GM12873 (cell line): Measurements from ENCODE around the gene CDC34.

Experiments used
- TF ChIP-seq, protein P1 (sequence below): IDR thresholded peaks from 2 replicates; pipeline ENCODE4 v1.5.1; 2012; ENCODE audit warnings: low read depth, mild to moderate bottlenecking, moderate library complexity, low read length, control low read depth; ENCODE audit not compliant: insufficient read depth; ENCODE audit errors: missing control alignments

Gene CDC34

DNA sequence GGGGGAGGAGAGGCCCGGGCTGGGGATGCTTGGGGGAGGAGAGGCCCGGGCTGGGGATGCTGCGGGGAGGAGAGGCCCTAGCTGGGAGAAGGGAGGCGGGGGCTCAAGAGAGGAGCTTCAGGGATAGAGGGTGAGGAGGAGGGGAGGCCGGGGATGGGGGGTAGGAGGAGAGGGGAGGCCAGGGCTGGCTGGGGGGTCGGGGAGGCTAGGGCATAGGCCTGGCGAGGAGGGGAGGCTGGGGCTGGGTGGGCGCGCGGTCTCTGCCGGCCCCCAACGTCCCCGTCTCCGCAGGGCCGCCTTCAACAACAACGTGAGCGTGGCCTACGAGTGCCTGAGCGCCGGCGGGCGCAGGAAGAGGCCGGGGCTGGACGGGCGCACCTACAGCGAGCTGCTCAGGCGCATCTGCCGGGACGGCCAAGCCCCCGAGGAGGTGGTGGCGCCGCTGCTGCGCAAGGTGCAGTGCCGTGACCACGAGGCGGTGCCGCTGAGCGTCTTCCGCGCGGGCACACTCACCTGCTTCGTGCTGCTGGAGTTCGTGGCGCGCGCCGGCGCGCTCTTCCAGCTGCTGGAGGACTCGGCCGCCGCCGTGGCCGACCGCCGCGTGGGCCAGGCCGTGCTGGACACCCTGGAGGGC is 12.8 kb upstream of the CDC34 start:
- TF ChIP-seq, protein P1, sequence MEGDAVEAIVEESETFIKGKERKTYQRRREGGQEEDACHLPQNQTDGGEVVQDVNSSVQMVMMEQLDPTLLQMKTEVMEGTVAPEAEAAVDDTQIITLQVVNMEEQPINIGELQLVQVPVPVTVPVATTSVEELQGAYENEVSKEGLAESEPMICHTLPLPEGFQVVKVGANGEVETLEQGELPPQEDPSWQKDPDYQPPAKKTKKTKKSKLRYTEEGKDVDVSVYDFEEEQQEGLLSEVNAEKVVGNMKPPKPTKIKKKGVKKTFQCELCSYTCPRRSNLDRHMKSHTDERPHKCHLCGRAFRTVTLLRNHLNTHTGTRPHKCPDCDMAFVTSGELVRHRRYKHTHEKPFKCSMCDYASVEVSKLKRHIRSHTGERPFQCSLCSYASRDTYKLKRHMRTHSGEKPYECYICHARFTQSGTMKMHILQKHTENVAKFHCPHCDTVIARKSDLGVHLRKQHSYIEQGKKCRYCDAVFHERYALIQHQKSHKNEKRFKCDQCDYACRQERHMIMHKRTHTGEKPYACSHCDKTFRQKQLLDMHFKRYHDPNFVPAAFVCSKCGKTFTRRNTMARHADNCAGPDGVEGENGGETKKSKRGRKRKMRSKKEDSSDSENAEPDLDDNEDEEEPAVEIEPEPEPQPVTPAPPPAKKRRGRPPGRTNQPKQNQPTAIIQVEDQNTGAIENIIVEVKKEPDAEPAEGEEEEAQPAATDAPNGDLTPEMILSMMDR, result no peak

DNA sequence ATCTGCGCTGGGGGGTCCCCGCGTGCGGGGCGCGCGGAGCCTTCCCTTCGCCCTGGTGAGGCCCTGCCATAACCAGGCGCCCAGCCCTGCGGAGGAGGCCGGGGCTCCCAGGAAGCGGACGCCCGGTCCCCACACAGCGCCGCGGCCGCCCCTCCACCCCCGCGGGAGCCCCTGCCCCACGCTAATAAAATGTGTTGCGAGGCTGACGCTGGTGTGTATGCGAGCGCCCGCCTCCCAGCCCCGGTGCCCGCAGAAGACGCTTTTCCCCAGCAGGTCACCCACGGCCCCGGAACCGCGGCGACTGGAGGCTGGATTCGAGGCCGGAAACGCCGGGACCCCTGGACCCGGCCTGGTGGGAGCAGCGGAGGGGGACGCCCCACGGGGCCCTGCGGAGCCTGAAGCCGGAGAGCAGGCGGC is 12.1 kb upstream of the CDC34 start:
- TF ChIP-seq, protein P1, result no peak

DNA sequence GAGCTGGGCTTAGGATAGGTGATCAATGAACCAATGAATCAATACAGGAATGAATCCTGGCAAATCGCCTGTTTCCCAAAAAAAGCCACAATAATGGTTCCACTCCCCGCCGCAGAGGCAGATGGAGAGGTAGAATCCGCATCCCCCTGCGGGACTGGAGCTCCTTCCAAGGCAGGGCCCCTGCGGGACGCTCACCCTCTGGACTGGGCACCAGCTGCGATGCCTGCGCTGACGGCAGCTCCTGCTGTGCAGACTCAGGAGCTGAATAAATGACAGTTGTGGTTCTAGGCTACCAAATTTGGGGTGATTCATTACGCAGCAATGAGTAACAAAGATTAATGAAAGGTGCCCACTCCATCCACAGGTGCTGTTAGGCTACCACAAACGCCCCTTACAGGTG is 8.8 kb upstream of the CDC34 start:
- TF ChIP-seq, protein P1, result no peak

DNA sequence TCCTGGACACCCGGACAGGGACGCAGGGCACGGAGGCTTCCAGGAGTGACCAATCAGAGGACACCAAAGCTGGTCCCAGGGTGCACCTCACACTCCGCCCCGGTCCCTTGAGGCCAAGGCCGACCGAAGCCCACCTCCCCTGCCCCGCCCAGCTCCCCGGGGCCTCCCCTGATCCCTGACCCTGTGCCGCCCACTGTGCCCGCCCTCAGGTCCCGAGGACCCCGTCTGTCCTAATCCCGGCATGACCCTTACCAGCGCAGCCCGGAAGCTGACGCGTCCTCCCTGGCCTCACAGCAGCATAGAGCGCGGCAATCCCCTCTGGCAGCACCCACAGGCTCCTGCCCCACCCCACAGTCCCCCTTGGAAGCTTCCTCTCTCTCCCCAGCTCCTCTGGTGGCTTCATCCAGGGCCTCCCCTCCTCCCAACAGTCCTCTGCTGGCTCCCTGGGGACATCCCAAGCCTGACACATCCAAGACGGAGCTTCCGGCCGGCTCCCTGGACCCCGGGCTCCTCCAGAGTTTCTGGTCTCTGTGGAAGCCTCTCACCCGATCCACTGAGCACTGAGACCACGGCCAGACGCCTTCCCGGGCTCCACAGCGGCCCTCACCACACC is 7.4 kb upstream of the CDC34 start:
- TF ChIP-seq, protein P1, result no peak

DNA sequence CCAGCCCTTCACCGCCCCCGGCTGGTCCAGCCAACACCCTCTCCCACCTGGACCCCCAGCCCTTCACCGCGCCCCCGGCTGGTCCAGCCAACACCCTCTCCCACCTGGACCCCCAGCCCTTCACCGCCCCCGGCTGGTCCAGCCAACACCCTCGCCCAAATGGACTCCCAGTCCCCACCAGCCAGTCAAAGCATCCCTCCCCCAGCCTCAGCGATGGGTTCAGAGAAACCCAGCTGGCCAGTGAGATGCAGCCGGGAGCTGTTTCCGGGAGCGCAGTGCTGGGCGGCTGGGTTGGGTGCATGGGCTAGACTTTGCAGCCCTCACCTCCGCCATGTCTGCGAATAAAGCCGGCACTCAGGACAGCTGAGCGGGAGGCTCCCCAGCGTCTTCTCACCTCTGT is 6.5 kb upstream of the CDC34 start:
- TF ChIP-seq, protein P1, result no peak

DNA sequence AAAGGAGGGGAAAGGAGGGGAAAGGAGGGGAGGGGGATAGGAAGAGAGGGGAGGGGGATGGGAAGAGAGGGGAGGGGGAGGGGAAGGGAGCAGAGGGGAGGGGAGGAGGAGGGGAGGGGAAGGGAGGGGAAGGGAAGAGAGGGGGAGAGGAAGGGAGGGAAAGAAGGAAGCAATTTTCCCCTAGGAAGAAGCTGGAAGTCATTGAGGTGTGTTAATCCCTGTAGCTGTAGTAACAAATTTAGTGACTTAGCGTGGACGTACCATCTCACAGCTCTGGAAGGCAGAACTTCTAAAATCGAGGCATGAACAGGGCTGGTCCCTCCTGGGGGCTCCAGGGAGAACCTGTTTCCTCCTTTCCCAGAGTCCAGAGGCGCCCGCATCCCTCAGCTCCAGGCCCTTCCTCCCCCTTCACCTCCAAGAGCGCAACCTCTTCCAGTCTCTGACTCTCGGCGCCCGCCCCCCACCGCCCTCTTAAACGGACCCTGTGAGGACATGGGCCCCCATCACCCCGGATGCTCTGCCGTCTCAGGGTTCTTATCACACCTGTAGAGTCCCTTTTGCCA is 5.6 kb upstream of the CDC34 start:
- TF ChIP-seq, protein P1, result no peak

DNA sequence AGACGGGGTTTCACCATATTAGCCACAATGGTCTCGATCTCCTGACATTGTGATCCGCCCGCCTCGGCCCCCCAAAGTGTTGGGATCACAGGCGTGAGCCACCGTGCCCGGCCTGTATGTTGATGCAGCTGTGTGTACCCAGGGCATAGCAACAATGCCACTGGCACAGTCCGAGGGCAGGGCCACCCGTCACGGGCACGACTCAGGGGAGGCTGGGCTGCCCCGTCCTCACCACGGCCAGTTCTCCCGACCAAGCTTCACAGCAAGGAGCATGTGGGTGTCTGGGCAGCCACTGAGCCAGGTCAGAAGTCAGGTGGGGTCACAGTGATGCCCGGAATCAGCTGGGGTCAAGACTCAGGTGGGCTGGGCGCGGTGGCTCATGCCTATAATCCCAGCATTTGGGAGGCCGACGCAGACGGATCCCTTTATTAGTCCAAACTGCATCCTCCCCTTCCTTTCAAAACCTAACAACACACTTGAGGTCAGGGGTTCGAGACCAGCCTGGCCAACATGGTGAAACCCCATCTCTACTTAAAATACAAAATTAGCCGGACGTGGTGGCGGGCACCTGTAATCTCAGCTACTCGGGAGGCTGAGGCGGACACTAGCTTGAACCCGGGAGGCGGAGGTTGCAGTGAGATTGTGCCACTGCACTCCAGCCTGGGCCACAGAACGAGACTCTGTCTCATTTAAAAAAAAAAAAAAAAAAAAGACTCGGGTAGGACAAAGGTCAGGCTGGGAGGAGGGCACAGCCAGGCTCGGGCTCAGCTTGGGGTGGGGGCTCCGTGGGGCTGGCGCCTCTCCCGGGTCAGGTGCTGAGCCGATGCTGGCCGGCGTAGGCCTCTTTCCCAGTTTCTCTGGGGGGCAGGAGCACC is 1.2 kb upstream of the CDC34 start:
- TF ChIP-seq, protein P1, result no peak
